GM18507 (cell line): ENCODE results near the gene IL1R2.

Experiments
- DNase-seq: peaks from one replicate; pipeline ENCODE4 v3.0.0; 2011; ENCODE audit warnings: low read depth; ENCODE audit not compliant: insufficient read length; ENCODE audit errors: extremely low spot score
- FAIRE-seq: peaks from 2 replicates; lab custom pipeline; 2011; peaks lifted over from hg19 to GRCh38; lab: Jason Lieb, UNC

The IL1R2 gene

GRCh38 chr2:102070058-102070642 is 78.4 kb downstream of the IL1R2 start:
- FAIRE-seq (no peak), DNase-seq (no peak)

GRCh38 chr2:102072741-102073140 is 81.0 kb downstream of the IL1R2 start:
- FAIRE-seq (no peak), DNase-seq (no peak)

GRCh38 chr2:102073168-102073724 is 81.5 kb downstream of the IL1R2 start:
- DNase-seq (no peak), FAIRE-seq (no peak)

- FAIRE-seq (peak; percentile 38), DNase-seq (no peak)
These were observed 82.5 kb downstream of the IL1R2 start for GRCh38 chr2:102074152-102074783.

GRCh38 chr2:102075479-102075878 is 83.7 kb downstream of the IL1R2 start:
- no peak for FAIRE-seq

GRCh38 chr2:102076512-102076911 is 84.8 kb downstream of the IL1R2 start:
- FAIRE-seq, result no peak
- no peak for DNase-seq

More at GRCh38 chr2:102075479-102075878, 83.7 kb downstream of the IL1R2 start:
- DNase-seq, result no peak
